ENCODE results near the gene YIPF5. TPM values are rescaled to one million over a fixed set of nuclear protein-coding genes. Genes with fewer than 3 reads are reported as not detected.

Gene YIPF5
- total RNA-seq, 1 experiment from 2014 or later = 44.5 TPM

DNA sequence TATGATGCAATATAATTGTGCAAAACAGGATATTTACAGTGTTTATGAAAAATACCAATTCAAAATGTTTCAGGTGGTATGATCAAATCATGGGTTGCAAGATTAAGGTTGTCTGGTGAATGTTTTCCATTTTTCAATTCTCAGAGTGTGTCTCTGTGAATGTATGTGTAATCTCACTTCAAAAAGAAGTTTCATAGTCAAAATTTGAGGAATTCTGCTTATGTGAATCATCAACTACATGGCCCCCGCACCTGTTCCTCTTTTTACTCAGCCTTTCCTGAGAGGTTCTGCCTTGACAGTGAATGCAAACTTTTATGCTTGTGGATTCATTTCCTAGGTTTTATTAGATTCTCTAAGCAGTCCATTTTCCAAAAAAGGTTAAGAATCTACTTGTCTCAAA is 32.3 kb upstream of the YIPF5 start:
- DNase-seq (ENCODE audit: low read depth, low spot score) = no peak
- ChIA-PET POLR2A (no interaction called here), RAD21 (ENCODE audit: low non-redundant PET in 1 of 2, low total read pairs in 2 of 2, uncharacterized antibody in 2 of 2, unreplicated experiment in 2 of 2) (no interaction called here), CTCF (no interaction called here)
- Histone ChIP-seq H3K4me3 (replicated peaks in 1 of 2; ENCODE audit: low read depth in 1 of 2, low read length in 2 of 2) (no peak overlapping the region), H4K20me1 (ENCODE audit: insufficient read depth) (no peaks in the 10 kb centered on the region), H3K9me2 (ENCODE audit: insufficient read depth) (no peaks in the 10 kb centered on the region), H3K9ac (ENCODE audit: low read length) (no peak overlapping the region), H3K4me2 (ENCODE audit: low read length) (no peak overlapping the region), H3K27me3 (ENCODE audit: insufficient read depth, low read length) (peaks cover 64% of the 10 kb centered on the region), H3K36me3 (ENCODE audit: control insufficient read depth in 1 of 2, insufficient read depth in 2 of 2, low read length in 2 of 2) (no peaks in the 10 kb centered on the region), H2AFZ (ENCODE audit: low read depth, low read length, poor library complexity, severe bottlenecking) (no peak overlapping the region), H3K4me1 (ENCODE audit: control insufficient read depth in 1 of 2, insufficient read depth in 2 of 2, low read length in 2 of 2) (no peaks in the 10 kb centered on the region), H3K9me3 (ENCODE audit: control insufficient read depth in 1 of 2, insufficient read depth in 1 of 2, low read depth in 1 of 2, low read length in 2 of 2) (no peaks in the 10 kb centered on the region), H3K27ac (ENCODE audit: low read depth, low read length) (no peak overlapping the region), H3K79me2 (ENCODE audit: insufficient read depth, low read length) (no peaks in the 10 kb centered on the region)
- no TSS peak for BruUV-seq (replicated peaks)
- intact Hi-C loops (cut with micrococcal nuclease) = loop anchor here (5.0 to 10.0 kb wide), 6 partner anchors 190 to 1930 kb away; no protein-coding TSS in a partner anchor
- TF ChIP-seq YY1 (IDR thresholded peaks at IDR 0.05; ENCODE audit: extremely low read depth, insufficient replicate concordance, low read depth, low read length) (no peak), JUND (IDR thresholded peaks at IDR 0.05) (no peak), SIN3A (IDR thresholded peaks at IDR 0.05; ENCODE audit: low read depth) (no peak), EZH2phosphoT487 (IDR thresholded peaks at IDR 0.05; ENCODE audit: borderline replicate concordance) (no peak), POLR2AphosphoS5 (IDR thresholded peaks at IDR 0.05; ENCODE audit: low read depth, low read length) (no peak), FOSL1 (IDR thresholded peaks at IDR 0.05; ENCODE audit: low read depth) (no peak), CBX3 (IDR thresholded peaks at IDR 0.05; ENCODE audit: low read depth) (no peak), ZNF274 (IDR thresholded peaks at IDR 0.05; ENCODE audit: low read depth, low read length) (no peak), EGR1 (IDR thresholded peaks at IDR 0.05; ENCODE audit: low read depth) (no peak), RAD21 (IDR thresholded peaks at IDR 0.05; ENCODE audit: low read depth) (no peak)
- TF ChIP-seq, protein P1, sequence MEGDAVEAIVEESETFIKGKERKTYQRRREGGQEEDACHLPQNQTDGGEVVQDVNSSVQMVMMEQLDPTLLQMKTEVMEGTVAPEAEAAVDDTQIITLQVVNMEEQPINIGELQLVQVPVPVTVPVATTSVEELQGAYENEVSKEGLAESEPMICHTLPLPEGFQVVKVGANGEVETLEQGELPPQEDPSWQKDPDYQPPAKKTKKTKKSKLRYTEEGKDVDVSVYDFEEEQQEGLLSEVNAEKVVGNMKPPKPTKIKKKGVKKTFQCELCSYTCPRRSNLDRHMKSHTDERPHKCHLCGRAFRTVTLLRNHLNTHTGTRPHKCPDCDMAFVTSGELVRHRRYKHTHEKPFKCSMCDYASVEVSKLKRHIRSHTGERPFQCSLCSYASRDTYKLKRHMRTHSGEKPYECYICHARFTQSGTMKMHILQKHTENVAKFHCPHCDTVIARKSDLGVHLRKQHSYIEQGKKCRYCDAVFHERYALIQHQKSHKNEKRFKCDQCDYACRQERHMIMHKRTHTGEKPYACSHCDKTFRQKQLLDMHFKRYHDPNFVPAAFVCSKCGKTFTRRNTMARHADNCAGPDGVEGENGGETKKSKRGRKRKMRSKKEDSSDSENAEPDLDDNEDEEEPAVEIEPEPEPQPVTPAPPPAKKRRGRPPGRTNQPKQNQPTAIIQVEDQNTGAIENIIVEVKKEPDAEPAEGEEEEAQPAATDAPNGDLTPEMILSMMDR (IDR thresholded peaks at IDR 0.05 in 2 of 3, conservative IDR thresholded peaks at IDR 0.05 in 1 of 3; ENCODE audit: borderline replicate concordance in 1 of 3, insufficient read depth in 1 of 3, low read depth in 2 of 3, low read length in 2 of 3) = no peak
- TF ChIP-seq, protein P2, sequence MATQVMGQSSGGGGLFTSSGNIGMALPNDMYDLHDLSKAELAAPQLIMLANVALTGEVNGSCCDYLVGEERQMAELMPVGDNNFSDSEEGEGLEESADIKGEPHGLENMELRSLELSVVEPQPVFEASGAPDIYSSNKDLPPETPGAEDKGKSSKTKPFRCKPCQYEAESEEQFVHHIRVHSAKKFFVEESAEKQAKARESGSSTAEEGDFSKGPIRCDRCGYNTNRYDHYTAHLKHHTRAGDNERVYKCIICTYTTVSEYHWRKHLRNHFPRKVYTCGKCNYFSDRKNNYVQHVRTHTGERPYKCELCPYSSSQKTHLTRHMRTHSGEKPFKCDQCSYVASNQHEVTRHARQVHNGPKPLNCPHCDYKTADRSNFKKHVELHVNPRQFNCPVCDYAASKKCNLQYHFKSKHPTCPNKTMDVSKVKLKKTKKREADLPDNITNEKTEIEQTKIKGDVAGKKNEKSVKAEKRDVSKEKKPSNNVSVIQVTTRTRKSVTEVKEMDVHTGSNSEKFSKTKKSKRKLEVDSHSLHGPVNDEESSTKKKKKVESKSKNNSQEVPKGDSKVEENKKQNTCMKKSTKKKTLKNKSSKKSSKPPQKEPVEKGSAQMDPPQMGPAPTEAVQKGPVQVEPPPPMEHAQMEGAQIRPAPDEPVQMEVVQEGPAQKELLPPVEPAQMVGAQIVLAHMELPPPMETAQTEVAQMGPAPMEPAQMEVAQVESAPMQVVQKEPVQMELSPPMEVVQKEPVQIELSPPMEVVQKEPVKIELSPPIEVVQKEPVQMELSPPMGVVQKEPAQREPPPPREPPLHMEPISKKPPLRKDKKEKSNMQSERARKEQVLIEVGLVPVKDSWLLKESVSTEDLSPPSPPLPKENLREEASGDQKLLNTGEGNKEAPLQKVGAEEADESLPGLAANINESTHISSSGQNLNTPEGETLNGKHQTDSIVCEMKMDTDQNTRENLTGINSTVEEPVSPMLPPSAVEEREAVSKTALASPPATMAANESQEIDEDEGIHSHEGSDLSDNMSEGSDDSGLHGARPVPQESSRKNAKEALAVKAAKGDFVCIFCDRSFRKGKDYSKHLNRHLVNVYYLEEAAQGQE (IDR thresholded peaks at IDR 0.05; ENCODE audit: low read depth) = no peak
- ATAC-seq = no peak

Data from HCT116 (cell line).